IgD-negative memory B cell (primary cell): ENCODE data around the gene ALOX5AP. TPM values are rescaled to one million over a fixed set of nuclear protein-coding genes. Genes with fewer than 3 reads are reported as not detected.

Source experiments
- H3K27ac Mint-ChIP-seq, 3 donors: one replicate each; pipeline ENCODE4 v1.8.0; 2020 to 2022; ENCODE audit warnings: mild to moderate bottlenecking in 3 of 3, mixed read lengths in 3 of 3, moderate library complexity in 1 of 3
- H3K27me3 Mint-ChIP-seq: one replicate; pipeline ENCODE4 v1.8.0; 2021; ENCODE audit warnings: mixed read lengths
- H3K36me3 Mint-ChIP-seq: one replicate; pipeline ENCODE4 v1.8.0; 2020; ENCODE audit warnings: mild to moderate bottlenecking, mixed read lengths
- H3K4me1 Mint-ChIP-seq, 3 donors: one replicate each; pipeline ENCODE4 v1.8.0; 2020 to 2022; ENCODE audit warnings: mixed read lengths in 3 of 3, mild to moderate bottlenecking in 1 of 3
- H3K4me3 Mint-ChIP-seq, 4 donors: one replicate each; pipeline ENCODE4 v1.8.0; 2020 to 2022; ENCODE audit warnings: mild to moderate bottlenecking in 4 of 4, mixed read lengths in 4 of 4, moderate library complexity in 3 of 4
- H3K9me3 Mint-ChIP-seq, 3 donors: one replicate each; pipeline ENCODE4 v1.8.0; 2020 to 2021; ENCODE audit warnings: mixed read lengths in 3 of 3, mild to moderate bottlenecking in 1 of 3
- polyA plus RNA-seq: library from polyadenylated mRNA; unstranded; fragments of 300-500 nt; fragmentation: Illumina TruSeq; gene quantifications from one replicate; pipeline ENCODE4 v1.2.3, GENCODE V29; 2021

The ALOX5AP gene
- polyA plus RNA-seq, 1 donor from 2014 or later, result 208 TPM

DNA sequence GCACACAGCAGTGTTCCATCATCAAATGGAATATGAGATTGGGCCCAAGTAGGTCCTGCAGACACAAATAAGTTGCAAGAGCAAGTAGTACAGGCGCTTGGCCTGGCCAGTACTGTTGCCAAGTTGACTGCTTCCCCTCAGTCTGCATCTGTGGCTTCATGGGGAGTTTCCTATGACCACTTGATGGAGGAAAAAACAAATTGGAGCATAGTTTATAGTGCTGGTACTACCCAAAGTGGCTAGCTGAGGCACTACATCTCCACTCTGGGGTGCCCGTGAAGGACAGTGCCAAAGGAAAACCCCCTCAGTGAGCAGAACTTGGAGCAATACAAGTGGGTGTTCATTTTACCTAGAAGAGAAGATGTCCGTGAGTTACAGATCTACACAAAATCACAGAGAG, 10.6 kb upstream of the ALOX5AP start:
- H3K4me3 Mint-ChIP-seq, result no peak overlapping the region
- H3K27ac Mint-ChIP-seq, result no peak overlapping the region
- no peaks in the 10 kb centered on the region for H3K36me3 Mint-ChIP-seq
- no peaks in the 10 kb centered on the region for H3K9me3 Mint-ChIP-seq
- H3K4me1 Mint-ChIP-seq, result peaks cover 17 to 23% (median 18%) of the 10 kb centered on the region in 3 donors
- H3K27me3 Mint-ChIP-seq, result peaks cover 7% of the 10 kb centered on the region

DNA sequence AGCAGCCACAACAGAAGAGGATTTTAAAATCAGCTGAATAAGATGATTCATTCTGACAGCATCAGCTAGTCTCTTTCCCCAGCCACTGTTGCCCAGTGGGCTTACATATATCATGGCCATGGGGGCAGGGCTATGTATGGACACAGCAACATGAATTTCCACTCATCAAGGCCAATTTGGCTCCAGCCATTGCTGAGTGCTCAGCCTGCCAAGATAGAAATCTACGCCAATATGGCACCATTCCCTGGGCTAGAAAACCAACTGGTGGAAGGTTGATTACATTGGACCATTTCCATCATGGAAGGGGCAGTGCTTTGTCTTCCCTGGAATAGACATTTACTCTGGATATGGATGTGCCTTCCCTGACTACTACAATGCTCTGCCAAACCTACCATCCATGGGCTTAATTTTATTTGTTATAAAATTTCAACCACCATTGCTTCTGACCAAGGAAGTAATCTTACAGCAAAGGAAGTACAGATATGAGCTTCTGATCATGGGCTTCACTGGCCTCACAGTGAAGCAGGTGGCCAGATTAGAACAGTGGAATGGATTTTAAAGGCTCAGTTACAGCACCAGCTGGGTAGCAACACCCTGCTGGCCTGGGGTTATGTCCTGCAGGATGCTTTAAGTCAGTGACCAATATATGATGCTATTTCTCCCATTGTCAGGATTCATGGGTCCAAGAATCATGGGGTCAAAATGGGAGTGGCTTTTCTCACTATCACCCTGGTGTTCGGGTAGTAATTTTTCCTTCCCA, 9.8 kb upstream of the ALOX5AP start:
- Mint-ChIP-seq H3K36me3 (no peaks in the 10 kb centered on the region), H3K4me1 (peaks cover 11 to 18% (median 12%) of the 10 kb centered on the region in 3 donors), H3K4me3 (no peak overlapping the region), H3K27me3 (peaks cover 7% of the 10 kb centered on the region), H3K27ac (no peak overlapping the region), H3K9me3 (no peaks in the 10 kb centered on the region)

DNA sequence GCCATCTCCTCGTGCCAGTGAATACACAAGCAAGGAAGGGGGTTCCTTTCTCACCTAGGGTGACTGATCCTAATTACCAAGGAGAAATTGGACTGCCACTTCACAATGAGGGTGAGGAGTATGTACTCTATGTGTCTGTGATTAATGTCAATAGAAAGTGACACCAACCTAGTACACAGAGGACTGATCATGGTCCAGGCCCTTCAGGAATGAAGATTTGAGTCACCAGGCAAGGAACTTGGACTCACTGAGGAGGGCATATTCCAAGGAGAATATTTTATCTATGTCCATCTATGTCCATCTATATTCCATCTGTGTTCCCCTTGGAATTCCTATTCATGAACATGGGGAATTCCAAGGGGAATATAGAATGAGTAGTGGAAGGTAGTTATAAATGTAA, 9.2 kb upstream of the ALOX5AP start:
- peaks cover 4 to 11% (median 7%) of the 10 kb centered on the region in 3 donors for H3K4me1 Mint-ChIP-seq
- H3K9me3 Mint-ChIP-seq, result no peaks in the 10 kb centered on the region
- no peak overlapping the region for H3K4me3 Mint-ChIP-seq
- no peak overlapping the region for H3K27ac Mint-ChIP-seq
- no peaks in the 10 kb centered on the region for H3K36me3 Mint-ChIP-seq
- peaks cover 7% of the 10 kb centered on the region for H3K27me3 Mint-ChIP-seq

DNA sequence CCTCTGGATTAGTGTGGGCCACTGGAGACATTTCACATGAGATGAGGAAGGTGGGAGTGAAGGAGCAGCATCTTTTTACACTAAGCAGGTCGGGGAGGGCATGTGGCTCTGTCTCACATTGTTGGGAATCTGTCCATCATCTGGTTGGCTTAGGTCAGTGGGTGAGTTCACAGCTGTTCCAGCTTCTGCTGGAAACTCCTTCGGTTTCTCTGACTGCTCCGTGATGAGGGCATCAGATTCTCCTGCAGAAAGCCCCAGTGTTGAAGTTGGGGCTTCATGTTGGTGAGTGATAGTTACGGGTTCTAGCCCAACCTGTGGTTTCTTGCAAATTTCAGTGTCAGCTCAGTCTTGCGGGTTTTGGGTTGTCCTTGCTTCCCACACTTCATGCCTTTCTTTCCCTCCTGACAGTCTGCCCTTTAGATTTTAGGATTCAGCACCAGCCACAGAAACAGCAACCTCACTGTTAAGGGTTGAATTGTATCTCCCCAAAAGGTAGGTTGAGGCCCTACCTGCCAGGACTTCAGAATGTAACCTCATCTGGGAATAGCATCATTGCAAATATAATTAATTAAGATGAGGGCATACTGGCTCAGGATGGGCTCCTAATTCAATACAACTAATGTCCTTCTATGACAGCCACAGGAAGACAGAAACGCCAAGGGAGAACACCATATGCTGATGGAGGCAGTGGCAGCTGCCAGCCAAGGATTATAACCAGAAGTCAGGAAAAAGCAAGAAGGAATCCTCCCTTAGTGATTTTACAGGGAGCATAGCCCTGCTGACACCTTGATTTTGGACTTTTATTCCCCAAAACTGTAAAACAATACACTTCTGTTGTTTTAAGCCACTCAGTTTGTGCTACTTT, 7.6 kb upstream of the ALOX5AP start:
- Mint-ChIP-seq H3K27ac (no peak overlapping the region), H3K36me3 (no peaks in the 10 kb centered on the region), H3K27me3 (peaks cover 2% of the 10 kb centered on the region), H3K9me3 (no peaks in the 10 kb centered on the region), H3K4me3 (no peak overlapping the region), H3K4me1 (peaks cover 0 to 3% (median 0%) of the 10 kb centered on the region in 3 donors)

DNA sequence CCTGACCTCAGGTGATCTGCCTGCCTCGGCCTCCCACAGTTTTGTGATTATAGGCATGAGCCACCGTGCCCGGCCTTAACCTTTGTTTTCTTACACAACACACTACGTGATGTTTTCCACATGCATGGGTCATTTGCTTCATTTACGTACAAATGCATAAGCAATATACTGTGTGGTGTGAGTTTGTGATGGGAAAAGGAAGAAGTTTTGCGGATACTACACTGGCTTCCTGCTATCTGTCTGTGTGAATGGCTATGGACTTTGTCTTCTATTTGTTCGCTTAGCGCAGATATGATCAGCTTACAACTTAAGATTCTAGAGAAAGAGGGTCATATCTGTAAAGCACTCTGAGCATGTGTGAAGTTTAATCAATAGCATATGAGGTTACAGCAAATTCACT, 5.5 kb upstream of the ALOX5AP start:
- H3K9me3 Mint-ChIP-seq, result no peaks in the 10 kb centered on the region
- H3K27ac Mint-ChIP-seq, result no peak overlapping the region
- H3K4me3 Mint-ChIP-seq, result no peak overlapping the region

DNA sequence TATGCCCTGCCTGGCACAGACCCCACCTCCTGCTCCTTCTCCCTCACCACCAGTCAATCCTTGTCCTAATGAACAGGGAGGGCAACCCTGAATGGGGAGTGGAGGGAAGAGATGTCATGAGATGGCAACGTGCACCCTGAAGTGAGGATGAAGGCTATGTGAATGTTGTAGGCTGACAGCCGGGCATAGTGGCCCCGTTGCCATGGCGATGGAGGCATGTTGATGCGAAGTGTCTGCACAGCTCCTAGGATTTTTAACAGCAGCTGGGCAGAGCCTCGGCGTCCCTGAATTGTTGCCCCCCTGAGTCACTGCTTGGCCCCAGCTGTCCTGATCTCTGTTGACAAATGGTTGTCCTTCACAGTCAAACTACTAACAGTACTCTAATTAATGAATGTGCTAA, 4.8 kb upstream of the ALOX5AP start:
- Mint-ChIP-seq H3K27me3 (peaks cover 2% of the 10 kb centered on the region), H3K27ac (no peak overlapping the region), H3K9me3 (no peaks in the 10 kb centered on the region), H3K36me3 (no peaks in the 10 kb centered on the region), H3K4me3 (no peak overlapping the region), H3K4me1 (peaks cover 8 to 14% (median 13%) of the 10 kb centered on the region in 3 donors)

More for the DNA sequence above, 5.5 kb upstream of the ALOX5AP start:
- Mint-ChIP-seq H3K36me3 (no peaks in the 10 kb centered on the region), H3K4me1 (peaks cover 3 to 7% (median 6%) of the 10 kb centered on the region in 3 donors), H3K27me3 (peaks cover 2% of the 10 kb centered on the region)

DNA sequence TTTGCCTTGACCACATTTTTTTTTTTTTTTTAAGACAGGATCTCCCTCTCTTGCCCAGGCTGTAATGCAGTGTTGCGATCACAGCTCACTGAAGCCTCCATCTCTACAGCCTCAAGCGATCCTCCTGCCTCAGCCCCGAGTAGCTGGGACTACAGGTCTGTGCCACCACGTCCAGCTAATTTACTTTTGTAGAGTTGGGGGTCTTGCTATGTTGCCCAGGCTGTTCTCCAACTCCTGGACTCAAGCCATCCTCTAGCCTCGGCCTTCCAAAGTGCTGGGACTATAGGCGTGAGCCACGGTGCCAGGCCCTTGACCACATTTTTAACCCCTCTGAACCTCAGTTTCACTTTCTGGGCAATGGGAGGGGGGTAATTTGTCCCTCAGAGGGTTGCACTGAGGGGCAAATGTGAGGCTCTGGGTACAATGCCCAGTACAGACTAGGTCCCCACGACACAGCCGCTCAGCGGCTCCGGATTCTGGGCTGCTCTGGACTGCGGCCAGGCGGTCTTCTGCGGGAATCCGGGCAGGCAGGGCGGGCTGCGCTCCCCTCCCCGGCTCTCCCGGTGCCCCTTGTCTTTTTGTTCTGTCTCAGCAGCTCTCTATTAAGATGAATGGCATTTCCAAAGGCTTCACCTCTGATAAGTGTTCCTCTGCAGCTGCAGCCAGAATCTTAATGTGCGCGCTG, 3.8 kb upstream of the ALOX5AP start:
- no peaks in the 10 kb centered on the region for H3K36me3 Mint-ChIP-seq
- no peak overlapping the region for H3K4me3 Mint-ChIP-seq
- peaks cover 9 to 20% (median 19%) of the 10 kb centered on the region in 3 donors for H3K4me1 Mint-ChIP-seq
- peaks cover 2% of the 10 kb centered on the region for H3K27me3 Mint-ChIP-seq
- no peak overlapping the region for H3K27ac Mint-ChIP-seq
- H3K9me3 Mint-ChIP-seq, result no peaks in the 10 kb centered on the region

DNA sequence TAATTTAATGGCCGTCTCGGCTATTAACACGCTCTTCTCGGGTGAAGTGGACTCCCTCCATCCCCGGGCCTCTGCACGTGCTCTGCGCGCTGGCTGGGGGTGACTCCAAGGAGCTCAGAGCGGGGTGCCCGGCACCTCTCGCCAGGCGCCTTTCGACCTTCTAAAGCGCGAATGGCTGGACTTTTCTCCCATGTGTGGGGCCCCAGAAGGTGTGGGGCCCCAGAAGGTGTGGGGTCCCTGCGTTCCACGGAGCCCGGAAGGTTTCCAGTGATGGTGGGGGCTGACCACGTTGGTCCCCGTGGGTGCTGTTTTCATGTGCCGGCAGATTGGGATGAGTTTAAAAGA, 3.3 kb upstream of the ALOX5AP start:
- no peaks in the 10 kb centered on the region for H3K9me3 Mint-ChIP-seq
- H3K4me1 Mint-ChIP-seq, result peaks cover 9 to 26% (median 24%) of the 10 kb centered on the region in 3 donors
- peaks cover 2% of the 10 kb centered on the region for H3K27me3 Mint-ChIP-seq
- H3K27ac Mint-ChIP-seq, result peak overlapping the region in 1 of 3 donors; percentile 63
- H3K4me3 Mint-ChIP-seq, result no peak overlapping the region
- no peaks in the 10 kb centered on the region for H3K36me3 Mint-ChIP-seq

DNA sequence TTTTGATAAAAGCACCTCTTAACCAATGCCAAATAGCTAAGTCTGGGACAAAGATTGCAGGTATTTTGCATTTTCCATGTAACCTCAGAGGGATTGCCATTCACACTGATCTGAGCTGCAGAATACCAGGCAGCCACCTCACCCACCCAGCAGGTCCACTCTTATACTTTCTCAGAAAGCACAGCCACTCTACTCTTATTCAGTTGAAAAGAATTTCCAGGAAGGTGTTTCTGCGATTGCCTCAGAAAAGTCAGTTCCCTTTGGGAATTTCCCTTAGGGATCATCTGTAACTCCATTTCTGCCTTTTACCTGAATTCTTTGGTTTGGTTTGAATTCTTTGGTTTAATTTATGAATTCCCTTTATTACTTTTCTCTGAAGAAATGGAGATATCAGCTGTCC, 904 bp upstream of the ALOX5AP start:
- Mint-ChIP-seq H3K27ac (peak overlapping the region in 2 of 3 donors; percentile 18 to 98), H3K27me3 (no peaks in the 10 kb centered on the region), H3K4me3 (peak overlapping the region; percentile 22 to 96 (median 86)), H3K9me3 (no peaks in the 10 kb centered on the region), H3K4me1 (peaks cover 30 to 46% (median 43%) of the 10 kb centered on the region in 3 donors), H3K36me3 (no peaks in the 10 kb centered on the region)

DNA sequence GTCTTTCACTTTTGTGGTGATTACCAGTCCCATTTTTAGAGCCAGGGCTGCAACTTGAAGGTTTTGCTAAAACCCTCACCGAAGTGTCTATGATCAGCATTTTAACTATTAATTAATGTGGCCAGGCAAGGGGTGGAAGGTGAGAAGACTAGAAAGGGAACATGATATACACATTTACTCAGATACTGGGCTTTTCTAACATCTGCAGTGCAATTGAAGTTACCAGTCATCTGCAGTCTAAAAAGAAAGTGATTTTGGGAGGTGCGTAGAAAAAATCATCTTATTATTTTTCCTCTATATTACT, 481 bp downstream of the ALOX5AP start:
- Mint-ChIP-seq H3K36me3 (no peaks in the 10 kb centered on the region), H3K27me3 (no peaks in the 10 kb centered on the region), H3K9me3 (no peaks in the 10 kb centered on the region), H3K27ac (peak overlapping the region; percentile 18 to 98 (median 93)), H3K4me1 (peaks cover 42 to 56% (median 55%) of the 10 kb centered on the region in 3 donors), H3K4me3 (peak overlapping the region; percentile 77 to 96 (median 94))

DNA sequence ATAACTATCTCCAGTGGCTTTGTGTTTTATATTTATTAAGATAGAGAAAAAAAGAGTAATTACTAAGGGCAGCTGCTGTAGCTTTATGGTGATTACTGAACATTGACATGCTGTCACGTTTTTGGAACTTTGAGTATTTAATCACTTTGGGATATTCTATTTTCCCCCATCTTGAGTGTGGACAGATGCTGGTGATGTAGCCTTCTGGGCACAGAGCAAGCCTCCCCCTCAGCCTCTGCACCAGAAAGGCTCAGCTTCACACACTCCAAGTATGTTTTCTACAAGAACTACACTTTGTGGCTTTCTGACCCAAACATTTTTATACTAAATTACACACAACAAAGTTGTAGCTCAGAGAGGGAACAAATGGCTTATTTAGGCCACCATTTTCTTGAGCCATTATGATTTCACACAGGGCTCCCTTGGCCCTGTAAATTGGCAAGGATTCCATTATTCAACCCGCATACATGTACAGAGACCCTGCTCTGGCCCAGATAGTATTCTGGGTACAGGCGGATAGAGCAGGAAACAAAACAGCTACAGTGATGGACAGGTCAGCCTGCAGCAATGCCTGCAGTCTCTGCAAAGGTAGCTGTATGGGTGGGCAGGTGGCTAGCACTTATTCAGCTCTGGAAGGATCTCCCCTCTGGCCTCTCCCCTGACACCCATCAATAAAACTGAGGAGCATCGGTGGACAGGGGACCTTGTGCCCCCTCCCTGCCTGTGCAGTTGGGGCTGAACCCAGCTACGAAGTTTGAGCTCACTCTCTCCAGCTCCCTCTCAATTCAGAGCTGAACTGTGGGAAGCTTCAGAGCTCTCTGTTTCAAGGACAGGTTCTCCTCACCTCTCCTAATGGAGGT, 1.3 kb downstream of the ALOX5AP start:
- H3K27ac Mint-ChIP-seq, result peak overlapping the region in 2 of 3 donors; percentile 34 to 98
- H3K4me3 Mint-ChIP-seq, result peak overlapping the region; percentile 77 to 96 (median 94)
- peaks cover 42 to 57% (median 55%) of the 10 kb centered on the region in 3 donors for H3K4me1 Mint-ChIP-seq
- H3K27me3 Mint-ChIP-seq, result no peaks in the 10 kb centered on the region
- H3K9me3 Mint-ChIP-seq, result no peaks in the 10 kb centered on the region
- no peaks in the 10 kb centered on the region for H3K36me3 Mint-ChIP-seq

DNA sequence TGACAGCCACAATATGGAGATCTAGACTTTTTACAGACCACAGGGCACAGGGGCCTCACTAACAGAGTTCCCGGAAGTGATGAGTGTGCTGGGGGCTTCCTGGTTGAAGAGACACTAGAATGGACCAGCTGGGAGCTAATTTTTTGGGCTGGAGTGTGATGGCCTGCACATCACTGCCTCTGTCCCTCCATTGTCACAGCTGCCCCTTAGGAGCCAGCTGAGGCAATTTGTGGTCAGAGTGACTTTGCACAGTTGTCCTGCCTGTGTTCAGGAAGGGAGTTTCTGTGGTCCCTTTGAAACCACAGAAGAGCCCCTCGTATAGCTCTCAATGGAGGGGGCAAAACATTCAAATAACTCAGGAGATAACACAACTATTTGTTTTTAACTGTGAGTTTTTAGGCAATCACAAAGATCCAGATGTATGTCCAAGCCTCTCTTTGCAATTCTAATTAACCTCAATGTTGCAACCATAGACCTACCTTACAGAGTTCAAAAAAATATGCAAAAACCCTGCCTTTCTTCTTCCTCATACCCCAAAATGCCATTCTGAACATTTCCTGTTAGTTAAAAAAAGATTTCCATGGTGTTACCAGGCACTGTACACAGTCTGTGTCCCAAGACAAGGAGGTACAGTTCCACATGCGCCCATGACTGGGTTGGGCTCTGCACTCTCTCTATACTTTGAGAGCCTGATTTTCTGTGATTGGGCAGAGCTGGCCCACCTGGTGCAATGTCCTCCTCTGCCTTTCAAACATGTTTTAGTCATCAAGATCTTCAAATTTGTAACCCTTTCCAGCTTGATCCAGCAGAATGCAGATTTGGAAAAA, 2.4 kb downstream of the ALOX5AP start:
- Mint-ChIP-seq H3K9me3 (no peaks in the 10 kb centered on the region), H3K27me3 (no peaks in the 10 kb centered on the region), H3K4me1 (peaks cover 42 to 57% (median 56%) of the 10 kb centered on the region in 3 donors)

DNA sequence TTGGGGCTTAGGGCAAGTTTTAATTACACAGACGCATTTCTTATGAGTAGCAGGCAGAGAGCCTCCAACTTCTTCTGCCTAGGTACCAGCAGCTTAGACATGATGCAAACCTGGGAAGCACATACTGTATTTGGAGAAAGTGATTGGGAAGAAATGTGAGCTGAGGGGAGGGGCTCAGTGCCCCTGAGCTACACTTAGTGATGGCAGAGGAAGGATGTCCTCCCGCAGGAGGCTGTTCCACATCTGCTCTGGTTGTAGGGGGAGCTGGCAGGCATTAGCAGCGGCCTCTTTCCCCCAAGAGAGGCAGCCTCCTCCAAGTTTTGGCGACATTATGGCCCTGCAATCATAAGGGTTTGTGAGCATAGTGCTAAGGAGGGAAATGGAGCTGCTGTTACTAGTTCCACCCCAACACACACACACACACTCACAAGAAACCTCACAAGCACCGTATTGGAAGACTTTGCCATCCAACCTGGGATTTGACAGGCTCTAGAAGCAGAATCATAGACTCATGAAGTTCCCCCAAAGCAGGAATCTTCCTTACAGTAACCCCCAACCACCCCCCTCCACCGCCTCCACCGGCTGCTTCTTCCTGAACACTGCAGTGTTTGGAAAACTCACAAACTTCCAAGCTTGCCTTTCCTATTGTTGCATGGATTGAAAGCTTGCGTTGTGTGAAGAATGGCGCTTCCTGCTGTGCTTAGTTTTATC, 3.3 kb downstream of the ALOX5AP start:
- Mint-ChIP-seq H3K4me3 (peak overlapping the region in 3 of 4 donors; percentile 31 to 82 (median 80)), H3K4me1 (peaks cover 50 to 67% (median 63%) of the 10 kb centered on the region in 3 donors), H3K9me3 (no peaks in the 10 kb centered on the region), H3K27me3 (peaks cover 3% of the 10 kb centered on the region), H3K36me3 (no peaks in the 10 kb centered on the region), H3K27ac (peak overlapping the region in 2 of 3 donors; percentile 34 to 79)

More for the DNA sequence above, 2.4 kb downstream of the ALOX5AP start:
- H3K4me3 Mint-ChIP-seq, result peak overlapping the region; percentile 68 to 82 (median 78)
- H3K27ac Mint-ChIP-seq, result peak overlapping the region; percentile 34 to 95 (median 85)
- H3K36me3 Mint-ChIP-seq, result no peaks in the 10 kb centered on the region
